DND-41 (cell line): ENCODE data around the gene CCBE1.
"Not testable (repeated sequence)": the region's sequence is repeated elsewhere in the genome, so short reads cannot be mapped to it uniquely, and the experiment has no call there.

Source experiments
- ATAC-seq: fragments of 200-7000 bp; cut with Tn5 transposase; 3 replicates; pipeline ENCODE4 v1.9.1; 2021; ENCODE audit warnings: low read depth; ENCODE audit not compliant: insufficient read depth
- DNase-seq: peaks from one replicate; pipeline ENCODE4 v3.0.0-alpha.2; 2020
- H2AFZ ChIP-seq: 2 replicates; pipeline ENCODE4 v1.6.0; 2012; ENCODE audit warnings: low read depth, low read length
- H3K27ac ChIP-seq: 2 replicates; pipeline ENCODE4 v1.5.1; 2012; ENCODE audit warnings: low read length, inconsistent platforms
- H3K27me3 ChIP-seq: fragments of 200-600 bp; sonication (generic); 2 replicates; pipeline ENCODE4 v1.6.0; 2012; ENCODE audit warnings: low read length, mild to moderate bottlenecking, inconsistent platforms; ENCODE audit not compliant: insufficient read depth, poor library complexity
- H3K36me3 ChIP-seq: 2 replicates; pipeline ENCODE4 v1.5.1; 2012; ENCODE audit warnings: low read length, inconsistent platforms; ENCODE audit not compliant: insufficient read depth
- H3K4me1 ChIP-seq: 2 replicates; pipeline ENCODE4 v1.5.1; 2012; ENCODE audit warnings: mild to moderate bottlenecking, low read length; ENCODE audit not compliant: insufficient read depth
- H3K4me2 ChIP-seq: 2 replicates; pipeline ENCODE4 v1.6.0; 2012; ENCODE audit warnings: mild to moderate bottlenecking, moderate library complexity, low read length, inconsistent platforms; ENCODE audit not compliant: insufficient read depth
- H3K4me3 ChIP-seq, 2 experiments: fragments of 200-600 bp in 1 of 2; shearing (Covaris generic) in 1 of 2; 2 replicates each; pipeline ENCODE4 v1.5.1; 2012 to 2016; ENCODE audit warnings: inconsistent platforms in 2 of 2, low read length in 2 of 2, mild to moderate bottlenecking in 2 of 2, low read depth in 1 of 2, moderate library complexity in 1 of 2
- H3K79me2 ChIP-seq: 2 replicates; pipeline ENCODE4 v1.6.0; 2012; ENCODE audit warnings: low read length, inconsistent platforms; ENCODE audit not compliant: insufficient read depth
- H3K9ac ChIP-seq: 2 replicates; pipeline ENCODE4 v1.6.0; 2012; ENCODE audit warnings: low read depth, mild to moderate bottlenecking, inconsistent platforms, low read length, moderate library complexity
- H3K9me3 ChIP-seq: 2 replicates; pipeline ENCODE4 v1.5.1; 2012; ENCODE audit warnings: low read length, moderate library complexity, mild to moderate bottlenecking, inconsistent platforms; ENCODE audit not compliant: insufficient read depth, severe bottlenecking
- H4K20me1 ChIP-seq: 2 replicates; pipeline ENCODE4 v1.6.0; 2012; ENCODE audit warnings: low read length; ENCODE audit not compliant: insufficient read depth
- CTCF ChIP-seq: IDR thresholded peaks from 2 replicates; pipeline ENCODE4 v1.5.1; 2012; ENCODE audit warnings: borderline replicate concordance, low read length, moderate library complexity, mild to moderate bottlenecking; ENCODE audit not compliant: poor library complexity, severe bottlenecking; ENCODE audit errors: extremely low read depth
- EZH2 ChIP-seq: IDR thresholded peaks from 3 replicates; pipeline ENCODE4 v1.6.1; 2012; ENCODE audit warnings: borderline replicate concordance, low read depth, mild to moderate bottlenecking, moderate library complexity, low read length, inconsistent platforms; ENCODE audit not compliant: severe bottlenecking

Gene CCBE1

GRCh38 chr18:59651071-59651470 lies 46.2 kb downstream of the CCBE1 start:
- ATAC-seq, result no peak

GRCh38 chr18:59650266-59650820 lies 46.9 kb downstream of the CCBE1 start:
- Histone ChIP-seq H3K9ac (no peak overlapping the region), H3K4me2 (no peak overlapping the region), H3K27me3 (no peaks in the 10 kb centered on the region), H3K36me3 (no peaks in the 10 kb centered on the region), H3K79me2 (no peaks in the 10 kb centered on the region), H3K4me1 (no peaks in the 10 kb centered on the region), H3K9me3 (no peaks in the 10 kb centered on the region), H3K27ac (no peak overlapping the region), H2AFZ (no peak overlapping the region), H3K4me3 (no peak overlapping the region), H4K20me1 (no peaks in the 10 kb centered on the region)
- ATAC-seq (no peak), DNase-seq (no peak)
- TF ChIP-seq CTCF (no peak), EZH2 (no peak)

More at GRCh38 chr18:59651071-59651470, 46.2 kb downstream of the CCBE1 start:
- H3K27ac ChIP-seq, result no peak overlapping the region
- no peak overlapping the region for H3K4me3 ChIP-seq
- no peaks in the 10 kb centered on the region for H3K79me2 ChIP-seq
- no peak overlapping the region for H3K4me2 ChIP-seq
- H3K9ac ChIP-seq, result no peak overlapping the region
- H3K4me1 ChIP-seq, result no peaks in the 10 kb centered on the region
- H4K20me1 ChIP-seq, result no peaks in the 10 kb centered on the region
- TF ChIP-seq EZH2, result no peak
- TF ChIP-seq CTCF, result no peak
- H3K9me3 ChIP-seq, result no peaks in the 10 kb centered on the region
- no peak overlapping the region for H2AFZ ChIP-seq
- DNase-seq, result no peak
- H3K36me3 ChIP-seq, result no peaks in the 10 kb centered on the region
- no peaks in the 10 kb centered on the region for H3K27me3 ChIP-seq

- no peaks in the 10 kb centered on the region for H3K27me3 ChIP-seq
- no peaks in the 10 kb centered on the region for H3K36me3 ChIP-seq
- DNase-seq (no peak), ATAC-seq (no peak)
- no peak overlapping the region for H3K9ac ChIP-seq
- H4K20me1 ChIP-seq, result no peaks in the 10 kb centered on the region
- no peak overlapping the region for H3K27ac ChIP-seq
- no peak overlapping the region for H3K4me3 ChIP-seq
- no peaks in the 10 kb centered on the region for H3K9me3 ChIP-seq
- H3K4me1 ChIP-seq, result no peaks in the 10 kb centered on the region
- H2AFZ ChIP-seq, result no peak overlapping the region
- no peak for TF ChIP-seq CTCF
- no peak for TF ChIP-seq EZH2
- H3K79me2 ChIP-seq, result no peaks in the 10 kb centered on the region
- H3K4me2 ChIP-seq, result no peak overlapping the region
These were observed 47.6 kb downstream of the CCBE1 start for GRCh38 chr18:59649591-59649990.

- DNase-seq, H3K9me3 ChIP-seq, H3K4me2 ChIP-seq, H3K79me2 ChIP-seq, H4K20me1 ChIP-seq, H3K27ac ChIP-seq, H3K27me3 ChIP-seq, ATAC-seq, H2AFZ ChIP-seq, H3K4me3 ChIP-seq, H3K9ac ChIP-seq, H3K36me3 ChIP-seq, H3K4me1 ChIP-seq: not testable (repeated sequence)
These were observed 48.8 kb downstream of the CCBE1 start for GRCh38 chr18:59648469-59648868.
